Lower leg skin (tissue), 3 donors: ENCODE data around the gene PALM3.

Experiments used
- POLR2A ChIP-seq, 2 donors: fragments of 450-650 bp; IDR thresholded peaks; one replicate each; pipeline ENCODE4 v1.6.1; 2016 to 2017; ENCODE audit warnings: antibody characterized with exemption in 2 of 2, mild to moderate bottlenecking in 1 of 2, moderate library complexity in 1 of 2
- TF ChIP-seq, protein P1 (sequence below), 3 donors: fragments of 450-650 bp; IDR thresholded peaks; one replicate each; pipeline ENCODE4 v1.5.1; 2016; ENCODE audit warnings: antibody characterized with exemption in 3 of 3, mild to moderate bottlenecking in 3 of 3, moderate library complexity in 2 of 3

- TF ChIP-seq, protein P1, sequence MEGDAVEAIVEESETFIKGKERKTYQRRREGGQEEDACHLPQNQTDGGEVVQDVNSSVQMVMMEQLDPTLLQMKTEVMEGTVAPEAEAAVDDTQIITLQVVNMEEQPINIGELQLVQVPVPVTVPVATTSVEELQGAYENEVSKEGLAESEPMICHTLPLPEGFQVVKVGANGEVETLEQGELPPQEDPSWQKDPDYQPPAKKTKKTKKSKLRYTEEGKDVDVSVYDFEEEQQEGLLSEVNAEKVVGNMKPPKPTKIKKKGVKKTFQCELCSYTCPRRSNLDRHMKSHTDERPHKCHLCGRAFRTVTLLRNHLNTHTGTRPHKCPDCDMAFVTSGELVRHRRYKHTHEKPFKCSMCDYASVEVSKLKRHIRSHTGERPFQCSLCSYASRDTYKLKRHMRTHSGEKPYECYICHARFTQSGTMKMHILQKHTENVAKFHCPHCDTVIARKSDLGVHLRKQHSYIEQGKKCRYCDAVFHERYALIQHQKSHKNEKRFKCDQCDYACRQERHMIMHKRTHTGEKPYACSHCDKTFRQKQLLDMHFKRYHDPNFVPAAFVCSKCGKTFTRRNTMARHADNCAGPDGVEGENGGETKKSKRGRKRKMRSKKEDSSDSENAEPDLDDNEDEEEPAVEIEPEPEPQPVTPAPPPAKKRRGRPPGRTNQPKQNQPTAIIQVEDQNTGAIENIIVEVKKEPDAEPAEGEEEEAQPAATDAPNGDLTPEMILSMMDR (IDR thresholded peaks at IDR 0.05), result no peak
- TF ChIP-seq POLR2A (IDR thresholded peaks at IDR 0.05), result no peak
Measured at GRCh38 chr19:14004619-14005348, 57.1 kb downstream of the PALM3 start.
